H9 (cell line): ENCODE measurements around the gene KCNN3. TPM values are rescaled to one million over a fixed set of nuclear protein-coding genes. Genes with fewer than 3 reads are reported as not detected.

ENCODE experiments used
- DNase-seq: peaks from one replicate; pipeline ENCODE4 v3.0.0-alpha.2; 2017
- H2AFZ ChIP-seq: one replicate; pipeline ENCODE4 v1.6.1; 2013; ENCODE audit warnings: mild to moderate bottlenecking, low read length, control low read depth, moderate library complexity
- H2AK5ac ChIP-seq: 2 replicates; pipeline ENCODE4 v1.6.1; 2013; ENCODE audit warnings: low read length, control low read depth, mixed read lengths; ENCODE audit not compliant: insufficient read length
- H2BK120ac ChIP-seq: one replicate; pipeline ENCODE4 v1.6.1; 2013; ENCODE audit warnings: low read depth, mild to moderate bottlenecking, low read length, control low read depth, inconsistent platforms; ENCODE audit not compliant: poor library complexity, severe bottlenecking
- H2BK12ac ChIP-seq: 2 replicates; pipeline ENCODE4 v1.6.1; 2013; ENCODE audit warnings: low read length, control low read depth, mixed read lengths, low read depth; ENCODE audit not compliant: insufficient read length
- H2BK15ac ChIP-seq: 2 replicates; pipeline ENCODE4 v1.6.1; 2013; ENCODE audit warnings: low read depth, low read length, control low read depth
- H2BK20ac ChIP-seq: one replicate; pipeline ENCODE4 v1.6.1; 2013; ENCODE audit warnings: low read depth, mild to moderate bottlenecking, low read length, control low read depth, inconsistent platforms; ENCODE audit not compliant: poor library complexity, severe bottlenecking
- H2BK5ac ChIP-seq: 2 replicates; pipeline ENCODE4 v1.6.1; 2013; ENCODE audit warnings: low read length, control low read depth, mixed read lengths; ENCODE audit not compliant: insufficient read length
- H3K14ac ChIP-seq: 2 replicates; pipeline ENCODE4 v1.6.1; 2013; ENCODE audit warnings: low read length, control low read depth; ENCODE audit not compliant: insufficient read depth
- H3K18ac ChIP-seq: 2 replicates; pipeline ENCODE4 v1.6.1; 2013; ENCODE audit warnings: low read depth, mild to moderate bottlenecking, mixed read lengths, low read length, control low read depth; ENCODE audit not compliant: insufficient read length
- H3K23ac ChIP-seq: 2 replicates; pipeline ENCODE4 v1.6.1; 2013; ENCODE audit warnings: low read length, control low read depth, mixed read lengths, low read depth; ENCODE audit not compliant: insufficient read length
- H3K23me2 ChIP-seq: 2 replicates; pipeline ENCODE4 v1.6.1; 2013; ENCODE audit warnings: low read depth, mild to moderate bottlenecking, mixed read lengths, low read length, control low read depth; ENCODE audit not compliant: insufficient read length, poor library complexity, severe bottlenecking
- H3K27ac ChIP-seq: 2 replicates; pipeline ENCODE4 v1.5.1; 2013; ENCODE audit warnings: low read length, control low read depth, mixed read lengths, low read depth; ENCODE audit not compliant: insufficient read length
- H3K27me3 ChIP-seq: 2 replicates; pipeline ENCODE4 v1.6.1; 2013; ENCODE audit warnings: low read length, control low read depth, inconsistent platforms; ENCODE audit not compliant: insufficient read depth
- H3K4ac ChIP-seq: 2 replicates; pipeline ENCODE4 v1.6.1; 2013; ENCODE audit warnings: low read depth, mild to moderate bottlenecking, control low read depth, inconsistent platforms, low read length, moderate library complexity
- H3K4me1 ChIP-seq: 2 replicates; pipeline ENCODE4 v1.6.1; 2013; ENCODE audit warnings: low read length, control low read depth, inconsistent platforms; ENCODE audit not compliant: insufficient read depth
- H3K4me2 ChIP-seq: 2 replicates; pipeline ENCODE4 v1.6.1; 2013; ENCODE audit warnings: low read length, control low read depth, mixed read lengths; ENCODE audit not compliant: insufficient read length, insufficient read depth
- H3K56ac ChIP-seq: 2 replicates; pipeline ENCODE4 v1.6.1; 2013; ENCODE audit warnings: low read depth, mild to moderate bottlenecking, mixed read lengths, low read length, control low read depth; ENCODE audit not compliant: insufficient read length
- H3K79me1 ChIP-seq: 2 replicates; pipeline ENCODE4 v1.6.1; 2013; ENCODE audit warnings: low read depth, mild to moderate bottlenecking, moderate library complexity, low read length, control low read depth, inconsistent platforms; ENCODE audit not compliant: insufficient read depth, poor library complexity, severe bottlenecking
- H3K79me2 ChIP-seq: 2 replicates; pipeline ENCODE4 v1.6.1; 2013; ENCODE audit warnings: low read length, control low read depth, inconsistent platforms; ENCODE audit not compliant: insufficient read depth
- H3K9ac ChIP-seq: 2 replicates; pipeline ENCODE4 v1.6.1; 2013; ENCODE audit warnings: low read length, control low read depth, mixed read lengths; ENCODE audit not compliant: insufficient read length; ENCODE audit errors: extremely low read depth
- H3K9me3 ChIP-seq: one replicate; pipeline ENCODE4 v1.6.1; 2013; ENCODE audit warnings: low read depth, low read length, inconsistent platforms; ENCODE audit not compliant: control insufficient read depth
- H3T11ph ChIP-seq: one replicate; pipeline ENCODE4 v1.6.1; 2013; ENCODE audit warnings: mild to moderate bottlenecking, low read length, control low read depth, inconsistent platforms
- H4K20me1 ChIP-seq: one replicate; pipeline ENCODE4 v1.6.1; 2013; ENCODE audit not compliant: control insufficient read depth, insufficient read length, insufficient read depth
- H4K5ac ChIP-seq: 2 replicates; pipeline ENCODE4 v1.6.1; 2013; ENCODE audit warnings: low read depth, mild to moderate bottlenecking, mixed read lengths, low read length, control low read depth; ENCODE audit not compliant: insufficient read length
- H4K8ac ChIP-seq: replicated peaks from 2 replicates; pipeline ENCODE4 v1.6.1; 2013; ENCODE audit warnings: low read length, control low read depth, mixed read lengths, low read depth; ENCODE audit not compliant: insufficient read length
- H4K91ac ChIP-seq: 2 replicates; pipeline ENCODE4 v1.6.1; 2013; ENCODE audit warnings: low read depth, mild to moderate bottlenecking, moderate library complexity, mixed read lengths, low read length, control low read depth; ENCODE audit not compliant: insufficient read length
- H3K27ac Mint-ChIP-seq, 3 experiments: 2 replicates in 2 of 3; 3 replicates in 1 of 3; pipeline ENCODE4 v1.8.0; 2020 to 2021; ENCODE audit warnings: mixed read lengths in 3 of 3, mild to moderate bottlenecking in 1 of 3, moderate library complexity in 1 of 3
- H3K27me3 Mint-ChIP-seq: 2 replicates; pipeline ENCODE4 v1.8.0; 2021; ENCODE audit warnings: low read depth, mild to moderate bottlenecking, moderate library complexity, mixed read lengths
- H3K36me3 Mint-ChIP-seq, 3 experiments: 2 replicates in 2 of 3; 3 replicates in 1 of 3; pipeline ENCODE4 v1.8.0; 2020 to 2021; ENCODE audit warnings: low read depth in 3 of 3, mixed read lengths in 3 of 3; ENCODE audit not compliant: insufficient read depth in 1 of 3
- H3K4me1 Mint-ChIP-seq, 2 experiments: 2 replicates each; pipeline ENCODE4 v1.8.0; 2020; ENCODE audit warnings: mixed read lengths in 2 of 2
- H3K4me3 Mint-ChIP-seq, 2 experiments: 2 replicates in 1 of 2; 3 replicates in 1 of 2; pipeline ENCODE4 v1.8.0; 2020 to 2021; ENCODE audit warnings: mild to moderate bottlenecking in 2 of 2, mixed read lengths in 2 of 2, moderate library complexity in 1 of 2
- H3K9me3 Mint-ChIP-seq, 2 experiments: 2 replicates in 1 of 2; 3 replicates in 1 of 2; pipeline ENCODE4 v1.8.0; 2020; ENCODE audit warnings: mild to moderate bottlenecking in 2 of 2, mixed read lengths in 2 of 2, moderate library complexity in 1 of 2
- WGBS: extraction: QIAGEN DNeasy Blood & Tissue Kit; methylation state at CpG from one replicate; pipeline ENCODE4 v1.1.7; 2013; ENCODE audit warnings: missing lambda C conversion rate, low lambda C conversion rate, mixed read lengths; ENCODE audit not compliant: insufficient read length; ENCODE audit errors: extremely low coverage; 5-methylcytosine and 5-hydroxymethylcytosine counted together
- total RNA-seq: library from RNA; stranded (reverse); gene quantifications from 2 replicates; pipeline ENCODE4 v1.2.1, GENCODE V29; 2021
- TF ChIP-seq, protein P1 (sequence below): fragments of 200-600 bp; sonication (generic); conservative IDR thresholded peaks from 3 replicates; pipeline ENCODE4 v1.8.0; 2021; ENCODE audit warnings: antibody characterized with exemption, mild to moderate bottlenecking

The KCNN3 gene
- total RNA-seq, 1 experiment from 2014 or later = 0.83 TPM

DNA sequence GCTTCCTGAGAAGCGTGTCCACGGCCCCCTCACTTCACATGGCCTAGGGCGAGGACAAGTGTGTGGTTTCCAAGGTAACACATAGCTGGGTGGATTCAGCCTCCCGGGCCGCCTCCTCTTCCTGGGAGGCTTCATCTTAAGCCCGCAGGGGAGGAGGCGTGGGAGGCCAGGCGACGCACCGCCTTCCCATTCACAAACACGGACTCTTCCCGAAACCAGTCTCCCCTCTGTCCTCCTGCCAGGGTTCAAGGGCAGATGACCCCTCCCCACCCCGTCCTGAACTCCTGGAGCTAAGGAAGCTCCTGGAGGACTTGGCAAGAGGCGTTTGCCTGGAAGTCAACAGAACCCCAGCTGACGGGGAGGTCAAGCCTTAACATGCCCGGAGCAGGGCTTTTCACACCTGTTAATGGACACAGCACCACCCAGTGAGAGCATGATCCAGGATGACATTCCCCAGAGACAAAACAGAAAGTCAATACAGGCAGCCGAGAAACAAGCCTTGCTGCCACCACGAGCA is 56.7 kb downstream of the KCNN3 start:
- H3K27ac ChIP-seq = no peak overlapping the region
- no peak overlapping the region for H2BK12ac ChIP-seq
- no peak overlapping the region for H4K5ac ChIP-seq
- WGBS = no CpG with 5 or more reads among the region's 18 CpGs
- no peak overlapping the region for H2BK20ac ChIP-seq
- TF ChIP-seq, protein P1, sequence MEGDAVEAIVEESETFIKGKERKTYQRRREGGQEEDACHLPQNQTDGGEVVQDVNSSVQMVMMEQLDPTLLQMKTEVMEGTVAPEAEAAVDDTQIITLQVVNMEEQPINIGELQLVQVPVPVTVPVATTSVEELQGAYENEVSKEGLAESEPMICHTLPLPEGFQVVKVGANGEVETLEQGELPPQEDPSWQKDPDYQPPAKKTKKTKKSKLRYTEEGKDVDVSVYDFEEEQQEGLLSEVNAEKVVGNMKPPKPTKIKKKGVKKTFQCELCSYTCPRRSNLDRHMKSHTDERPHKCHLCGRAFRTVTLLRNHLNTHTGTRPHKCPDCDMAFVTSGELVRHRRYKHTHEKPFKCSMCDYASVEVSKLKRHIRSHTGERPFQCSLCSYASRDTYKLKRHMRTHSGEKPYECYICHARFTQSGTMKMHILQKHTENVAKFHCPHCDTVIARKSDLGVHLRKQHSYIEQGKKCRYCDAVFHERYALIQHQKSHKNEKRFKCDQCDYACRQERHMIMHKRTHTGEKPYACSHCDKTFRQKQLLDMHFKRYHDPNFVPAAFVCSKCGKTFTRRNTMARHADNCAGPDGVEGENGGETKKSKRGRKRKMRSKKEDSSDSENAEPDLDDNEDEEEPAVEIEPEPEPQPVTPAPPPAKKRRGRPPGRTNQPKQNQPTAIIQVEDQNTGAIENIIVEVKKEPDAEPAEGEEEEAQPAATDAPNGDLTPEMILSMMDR = no peak
- no peaks in the 10 kb centered on the region for H3K27me3 ChIP-seq
- H3K23ac ChIP-seq = no peak overlapping the region
- H2AK5ac ChIP-seq = no peak overlapping the region
- H3K9me3 Mint-ChIP-seq = no peaks in the 10 kb centered on the region
- peak overlapping the region in 2 of 3 experiments; percentile 48 to 63; a peak in 3 of 7 replicates for H3K27ac Mint-ChIP-seq
- H3K4me2 ChIP-seq = no peak overlapping the region
- H3K9me3 ChIP-seq = no peaks in the 10 kb centered on the region
- DNase-seq = peak; percentile 66
- H3K4ac ChIP-seq = no peak overlapping the region
- no peaks in the 10 kb centered on the region; the same call in 1 of the 2 replicates for H3K27me3 Mint-ChIP-seq
- no peaks in the 10 kb centered on the region for H3K4me1 ChIP-seq
- no peaks in the 10 kb centered on the region; a peak in 1 of 7 replicates for H3K36me3 Mint-ChIP-seq
- no peak overlapping the region for H3K9ac ChIP-seq
- H2AFZ ChIP-seq = no peak overlapping the region
- H3K23me2 ChIP-seq = no peaks in the 10 kb centered on the region
- no peak overlapping the region for H3K18ac ChIP-seq
- no peak overlapping the region for H2BK120ac ChIP-seq
- H2BK5ac ChIP-seq = no peak overlapping the region
- no peaks in the 10 kb centered on the region for H3K79me2 ChIP-seq
- no peak overlapping the region for H3K56ac ChIP-seq
- no peak overlapping the region for H2BK15ac ChIP-seq
- H3K79me1 ChIP-seq = no peaks in the 10 kb centered on the region
- no peaks in the 10 kb centered on the region for H4K20me1 ChIP-seq
- H4K91ac ChIP-seq = no peak overlapping the region
- no peak overlapping the region for H3T11ph ChIP-seq
- H4K8ac ChIP-seq = no peak overlapping the region
- H3K4me1 Mint-ChIP-seq = peaks cover 34 to 39% of the 10 kb centered on the region in 2 experiments
- no peak overlapping the region for H3K4me3 Mint-ChIP-seq
- no peak overlapping the region for H3K14ac ChIP-seq
